Measurements from ENCODE around the gene SPEM3.
"Not testable (repeated sequence)": the region's sequence is repeated elsewhere in the genome, so short reads cannot be mapped to it uniquely, and the experiment has no call there.

The SPEM3 gene

DNA sequence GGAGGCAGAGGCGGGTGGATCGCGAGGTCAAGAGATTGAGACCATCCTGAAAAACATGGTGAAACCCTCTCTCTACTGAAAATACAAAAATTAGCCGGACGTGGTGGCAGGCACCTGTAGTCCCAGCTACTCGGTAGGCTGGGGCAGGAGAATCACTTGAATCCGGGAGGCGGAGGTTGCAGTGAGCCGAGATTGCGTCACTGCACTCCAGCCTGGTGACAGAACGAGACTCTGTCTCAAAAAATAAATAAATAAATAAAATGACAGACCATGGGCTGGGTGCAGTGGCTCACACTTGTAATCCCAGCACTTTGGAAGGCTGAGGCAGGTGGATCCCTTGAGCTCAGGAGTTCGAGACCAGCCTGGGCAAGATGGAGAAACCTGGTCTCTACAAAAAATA, 41.2 kb downstream of the SPEM3 start:
- not testable (repeated sequence) for H3K27me3 ChIP-seq (ENCODE audit: control insufficient read depth in 1 of 2, insufficient read depth in 2 of 2, low read length in 2 of 2); H3K9me3 ChIP-seq (ENCODE audit: low read length); H3K4me3 ChIP-seq (ENCODE audit: low read depth in 1 of 2, low read length in 2 of 2); H3K9ac ChIP-seq (ENCODE audit: low read length); H3K27ac ChIP-seq (ENCODE audit: low read depth, low read length); H3K36me3 ChIP-seq (ENCODE audit: insufficient read depth, low read length)
- peaks cover 39% of the 10 kb centered on the region for H3K4me1 ChIP-seq (ENCODE audit: insufficient read depth, low read length)

DNA sequence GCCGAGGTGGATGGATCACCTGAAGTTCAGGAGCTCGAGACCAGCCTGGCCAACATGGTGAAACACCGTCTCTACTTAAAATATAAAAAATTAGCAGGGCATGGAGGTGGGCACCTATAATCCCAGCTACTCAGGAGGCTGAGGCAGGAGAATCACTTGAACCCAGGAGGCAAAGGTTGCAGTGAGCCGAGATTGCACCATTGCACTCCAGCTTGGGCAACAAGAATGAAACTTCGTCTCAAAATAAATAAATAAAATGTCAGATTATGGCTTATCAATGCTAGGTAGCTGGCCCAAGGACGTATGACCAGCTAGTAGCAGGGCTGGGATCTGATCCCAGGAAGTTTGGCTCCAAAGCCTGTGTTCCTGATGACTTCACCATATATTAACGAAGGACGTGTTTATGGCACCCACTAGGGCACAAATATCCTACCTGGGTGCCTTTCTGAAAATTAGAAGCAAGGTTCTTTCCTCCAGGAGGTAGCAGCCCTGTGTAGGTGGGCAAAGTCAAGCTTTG, 41.9 kb downstream of the SPEM3 start:
- H3K27ac ChIP-seq (ENCODE audit: low read depth, low read length), result not testable (repeated sequence)

DNA sequence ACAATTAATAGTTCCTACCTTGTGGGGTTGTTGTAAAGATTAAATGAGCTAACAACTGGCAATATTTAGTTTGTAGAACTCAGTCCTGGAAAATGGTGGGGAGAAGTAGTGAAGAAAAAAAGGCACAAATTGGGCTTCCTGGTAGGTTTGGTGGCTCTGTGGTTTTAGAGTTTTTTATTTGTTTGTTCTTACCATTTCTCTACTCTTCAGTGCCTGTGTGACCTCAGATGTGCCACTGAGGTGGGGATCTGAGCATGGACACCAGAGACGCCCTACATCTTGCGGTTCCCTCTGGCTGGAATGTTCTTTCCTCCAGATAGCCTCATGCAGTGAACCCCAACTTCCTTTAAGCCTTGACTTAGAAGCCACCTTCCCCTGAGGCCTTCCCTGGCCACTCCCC, 43.1 kb downstream of the SPEM3 start:
- Histone ChIP-seq H3K9me3 (ENCODE audit: low read length) (no peaks in the 10 kb centered on the region), H3K4me3 (ENCODE audit: low read depth in 1 of 2, low read length in 2 of 2) (no peak overlapping the region), H3K36me3 (ENCODE audit: insufficient read depth, low read length) (no peaks in the 10 kb centered on the region), H3K9ac (ENCODE audit: low read length) (no peak overlapping the region), H3K27ac (ENCODE audit: low read depth, low read length) (no peak overlapping the region), H3K4me1 (ENCODE audit: insufficient read depth, low read length) (peaks cover 51% of the 10 kb centered on the region), H3K27me3 (ENCODE audit: control insufficient read depth in 1 of 2, insufficient read depth in 2 of 2, low read length in 2 of 2) (no peaks in the 10 kb centered on the region)

More for the DNA sequence above, 41.9 kb downstream of the SPEM3 start:
- H3K36me3 ChIP-seq (ENCODE audit: insufficient read depth, low read length); H3K4me3 ChIP-seq (ENCODE audit: low read depth in 1 of 2, low read length in 2 of 2); H3K27me3 ChIP-seq (ENCODE audit: control insufficient read depth in 1 of 2, insufficient read depth in 2 of 2, low read length in 2 of 2); H3K9me3 ChIP-seq (ENCODE audit: low read length); H3K9ac ChIP-seq (ENCODE audit: low read length): not testable (repeated sequence)
- peaks cover 46% of the 10 kb centered on the region for H3K4me1 ChIP-seq (ENCODE audit: insufficient read depth, low read length)

DNA sequence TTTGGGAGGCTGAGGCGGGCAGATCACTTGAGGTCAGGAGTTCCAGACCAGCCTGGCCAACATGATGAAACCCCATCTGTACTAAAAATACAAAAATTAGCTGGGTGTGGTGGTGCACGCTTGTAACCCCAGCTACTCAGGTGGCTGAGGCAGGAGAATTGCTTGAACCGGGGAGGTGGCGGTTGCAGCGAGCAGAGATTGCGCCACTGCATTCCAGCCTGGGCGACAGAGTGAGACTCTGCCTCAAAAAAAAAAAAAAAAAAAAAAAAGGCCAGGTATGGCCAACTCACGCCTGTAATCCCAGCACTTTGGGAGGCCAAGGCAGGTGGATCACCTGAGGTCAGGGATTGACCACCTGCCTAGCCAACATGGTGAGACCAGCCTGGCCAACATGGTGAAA, 46.1 kb downstream of the SPEM3 start:
- Histone ChIP-seq H3K27ac (ENCODE audit: low read depth, low read length) (peak overlapping the region; percentile 40), H3K4me1 (ENCODE audit: insufficient read depth, low read length) (peaks cover 51% of the 10 kb centered on the region)
- H3K9me3 ChIP-seq (ENCODE audit: low read length); H3K36me3 ChIP-seq (ENCODE audit: insufficient read depth, low read length); H3K9ac ChIP-seq (ENCODE audit: low read length); H3K4me3 ChIP-seq (ENCODE audit: low read depth in 1 of 2, low read length in 2 of 2); H3K27me3 ChIP-seq (ENCODE audit: control insufficient read depth in 1 of 2, insufficient read depth in 2 of 2, low read length in 2 of 2): not testable (repeated sequence)

DNA sequence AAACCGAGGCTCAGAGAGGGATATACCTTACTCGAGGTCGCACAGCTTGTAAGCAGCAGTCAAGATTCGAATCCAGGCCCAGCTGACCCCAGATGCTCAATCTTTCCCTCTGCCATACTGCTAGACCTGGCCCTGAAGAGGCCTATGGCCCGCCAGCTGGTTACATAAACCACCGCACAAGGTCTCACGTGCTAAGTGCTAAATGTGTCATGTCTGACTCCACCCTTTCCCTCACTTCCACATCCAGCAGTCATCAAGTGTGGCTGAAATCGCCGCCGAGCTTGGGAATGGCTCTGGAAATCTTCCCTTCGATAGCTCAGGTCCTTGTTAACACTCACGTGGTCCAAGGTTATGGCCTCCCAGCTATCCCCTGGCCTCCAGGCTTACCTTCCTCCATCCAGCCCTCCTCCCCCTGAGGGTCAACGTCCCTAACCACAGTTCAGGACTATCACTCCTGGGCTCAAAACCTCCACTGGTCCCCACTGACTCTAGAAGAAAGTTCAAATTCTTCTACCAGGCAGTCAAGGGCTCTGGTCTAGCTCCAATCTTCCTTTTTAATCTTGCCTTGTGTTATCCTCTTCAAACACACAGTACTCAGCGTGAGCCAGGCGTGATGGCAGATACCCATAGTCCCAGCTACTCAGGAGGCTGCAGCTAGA, 47.2 kb downstream of the SPEM3 start:
- Histone ChIP-seq H3K27ac (ENCODE audit: low read depth, low read length) (peak overlapping the region; percentile 99), H3K36me3 (ENCODE audit: insufficient read depth, low read length) (no peaks in the 10 kb centered on the region), H3K9me3 (ENCODE audit: low read length) (no peaks in the 10 kb centered on the region), H3K4me1 (ENCODE audit: insufficient read depth, low read length) (peaks cover 55% of the 10 kb centered on the region), H3K9ac (ENCODE audit: low read length) (peak overlapping the region; percentile 95), H3K27me3 (ENCODE audit: control insufficient read depth in 1 of 2, insufficient read depth in 2 of 2, low read length in 2 of 2) (no peaks in the 10 kb centered on the region), H3K4me3 (ENCODE audit: low read depth in 1 of 2, low read length in 2 of 2) (peak overlapping the region in 1 of 2 donors; percentile 10)

DNA sequence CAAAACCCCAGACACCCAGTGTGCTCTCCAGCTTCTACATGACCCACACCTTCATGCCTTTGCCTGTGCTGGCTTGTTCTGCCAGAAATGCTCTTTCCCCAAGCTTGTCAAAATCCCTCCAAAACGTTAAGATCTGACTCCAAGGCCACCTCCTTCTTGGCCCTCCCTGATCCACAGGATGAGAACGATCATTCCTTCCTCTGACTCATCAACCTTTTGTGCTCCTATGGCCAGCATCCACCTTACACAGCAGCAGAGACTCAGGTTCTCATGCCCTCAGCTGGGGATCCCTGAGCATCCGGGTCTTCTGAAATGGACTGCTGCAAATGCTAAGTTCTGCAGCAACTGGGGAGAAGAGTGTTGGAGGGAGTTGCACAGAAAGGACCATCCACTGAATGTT, 47.8 kb downstream of the SPEM3 start:
- Histone ChIP-seq H3K27ac (ENCODE audit: low read depth, low read length) (peak overlapping the region; percentile 99), H3K4me3 (ENCODE audit: low read depth in 1 of 2, low read length in 2 of 2) (peak overlapping the region in 1 of 2 donors; percentile 10), H3K4me1 (ENCODE audit: insufficient read depth, low read length) (peaks cover 52% of the 10 kb centered on the region), H3K27me3 (ENCODE audit: control insufficient read depth in 1 of 2, insufficient read depth in 2 of 2, low read length in 2 of 2) (no peaks in the 10 kb centered on the region), H3K36me3 (ENCODE audit: insufficient read depth, low read length) (no peaks in the 10 kb centered on the region), H3K9me3 (ENCODE audit: low read length) (no peaks in the 10 kb centered on the region), H3K9ac (ENCODE audit: low read length) (peak overlapping the region; percentile 95)

DNA sequence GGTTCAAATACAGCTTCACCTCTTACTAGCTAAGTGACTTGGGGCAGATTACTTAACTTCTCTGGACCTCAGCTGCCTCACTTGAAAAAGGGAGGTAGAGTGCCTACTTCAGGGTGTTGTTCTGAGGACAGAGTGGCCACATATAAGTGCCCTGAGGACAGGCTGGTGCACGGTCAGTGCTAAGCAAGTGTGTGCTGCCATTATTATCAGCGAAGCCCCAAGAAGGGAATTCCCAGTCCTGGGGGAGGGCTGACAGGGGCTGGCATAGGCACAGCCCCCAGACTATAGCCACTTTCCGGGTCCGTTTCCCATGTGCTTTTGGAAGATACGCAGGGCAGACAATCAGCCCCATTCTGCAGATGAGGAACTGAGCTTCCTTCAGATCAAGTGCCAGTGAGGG, 48.3 kb downstream of the SPEM3 start:
- Histone ChIP-seq H3K9me3 (ENCODE audit: low read length) (no peaks in the 10 kb centered on the region), H3K27ac (ENCODE audit: low read depth, low read length) (peak overlapping the region; percentile 99), H3K4me3 (ENCODE audit: low read depth in 1 of 2, low read length in 2 of 2) (peak overlapping the region; percentile 24 to 100), H3K36me3 (ENCODE audit: insufficient read depth, low read length) (no peaks in the 10 kb centered on the region), H3K9ac (ENCODE audit: low read length) (peak overlapping the region; percentile 95), H3K27me3 (ENCODE audit: control insufficient read depth in 1 of 2, insufficient read depth in 2 of 2, low read length in 2 of 2) (no peaks in the 10 kb centered on the region), H3K4me1 (ENCODE audit: insufficient read depth, low read length) (peaks cover 48% of the 10 kb centered on the region)

DNA sequence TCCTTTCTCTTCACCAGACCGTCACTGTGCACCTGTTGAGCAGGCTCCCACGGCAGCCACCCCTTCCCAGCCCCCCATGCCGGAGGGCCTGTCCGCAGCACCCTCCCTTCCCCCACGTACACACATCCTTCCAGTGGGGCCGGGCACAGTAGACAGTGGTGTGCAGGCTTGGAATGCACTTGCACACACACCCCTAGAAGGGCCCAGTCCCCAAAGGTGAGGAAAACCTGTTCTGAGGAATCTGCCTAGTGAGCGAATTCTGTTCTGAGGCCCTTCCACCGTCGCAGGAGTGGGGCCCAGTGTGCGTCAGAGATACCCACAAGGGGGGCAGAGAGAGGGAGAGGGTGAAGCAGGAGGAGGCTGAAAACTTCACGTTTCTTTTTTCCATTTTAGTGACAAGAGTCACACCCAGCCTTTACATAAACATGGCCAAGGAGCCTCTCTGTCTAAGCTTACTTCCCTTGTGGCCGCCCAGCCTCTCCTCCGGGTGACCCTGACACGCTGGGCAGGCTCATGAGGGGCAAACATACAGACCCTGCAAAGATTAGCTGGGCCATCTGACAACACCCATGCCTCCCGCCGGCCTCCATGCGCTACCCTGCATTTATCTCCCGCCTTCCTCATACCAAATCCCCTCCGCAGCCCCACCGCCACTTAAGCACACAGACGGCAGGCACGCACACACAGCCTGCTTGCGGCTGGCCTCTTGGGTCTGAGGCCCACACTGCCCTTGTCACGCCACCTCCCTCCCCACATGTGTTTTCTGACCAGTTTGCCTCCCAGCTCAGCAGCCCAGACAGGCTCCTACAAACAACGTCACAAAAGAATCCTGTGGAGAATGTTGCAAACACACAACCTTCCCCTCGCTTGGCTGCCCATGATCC, 49.0 kb downstream of the SPEM3 start:
- Histone ChIP-seq H3K9me3 (ENCODE audit: low read length) (no peaks in the 10 kb centered on the region), H3K36me3 (ENCODE audit: insufficient read depth, low read length) (no peaks in the 10 kb centered on the region), H3K4me1 (ENCODE audit: insufficient read depth, low read length) (peaks cover 46% of the 10 kb centered on the region), H3K9ac (ENCODE audit: low read length) (peak overlapping the region; percentile 95), H3K27ac (ENCODE audit: low read depth, low read length) (peak overlapping the region; percentile 99), H3K27me3 (ENCODE audit: control insufficient read depth in 1 of 2, insufficient read depth in 2 of 2, low read length in 2 of 2) (no peaks in the 10 kb centered on the region), H3K4me3 (ENCODE audit: low read depth in 1 of 2, low read length in 2 of 2) (peak overlapping the region; percentile 98 to 100)

DNA sequence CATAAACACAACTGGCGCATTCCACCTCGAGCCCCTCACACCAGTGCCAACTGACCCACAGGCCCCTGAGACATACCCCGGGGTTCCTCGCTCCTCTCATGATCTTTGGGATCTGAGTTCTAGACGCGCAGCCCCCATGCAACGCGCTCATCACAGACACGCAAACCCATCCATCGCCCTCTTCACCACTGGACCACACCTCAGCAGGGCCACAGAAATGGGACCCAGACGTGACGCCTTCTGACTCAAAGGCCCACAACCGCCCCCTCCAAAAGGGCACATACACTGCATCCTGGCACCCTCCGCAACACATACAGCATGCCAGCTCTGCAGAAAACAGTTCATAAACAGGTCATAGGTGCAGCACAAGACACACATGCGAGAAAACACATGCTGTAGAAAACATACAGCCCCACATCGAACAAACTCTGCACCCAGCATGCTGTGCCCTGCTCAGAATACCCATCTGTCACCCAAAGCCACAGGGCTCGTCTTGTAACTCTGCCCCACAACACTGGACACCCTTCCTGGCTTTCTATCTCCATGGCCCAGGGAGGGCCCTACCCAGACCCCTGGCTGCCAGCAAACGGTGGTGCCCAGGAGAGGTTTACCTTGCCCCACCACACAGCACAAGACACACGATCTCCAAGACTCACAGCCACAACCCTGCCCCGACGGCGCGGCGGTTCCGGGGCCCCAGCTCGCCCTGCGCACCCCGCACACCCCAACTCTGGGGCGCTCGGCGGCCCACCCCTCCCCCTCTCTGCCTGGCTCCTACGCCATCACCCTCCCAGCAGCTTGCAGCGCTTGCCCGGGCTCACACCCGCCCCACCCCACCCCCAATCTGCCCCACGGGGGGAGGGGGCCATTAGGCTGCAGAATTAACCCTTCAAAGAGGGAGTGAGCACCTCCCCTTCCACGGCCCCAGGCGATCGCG, 49.9 kb downstream of the SPEM3 start:
- H3K4me1 ChIP-seq (ENCODE audit: insufficient read depth, low read length), result peaks cover 51% of the 10 kb centered on the region
- peak overlapping the region; percentile 98 to 100 for H3K4me3 ChIP-seq (ENCODE audit: low read depth in 1 of 2, low read length in 2 of 2)

DNA sequence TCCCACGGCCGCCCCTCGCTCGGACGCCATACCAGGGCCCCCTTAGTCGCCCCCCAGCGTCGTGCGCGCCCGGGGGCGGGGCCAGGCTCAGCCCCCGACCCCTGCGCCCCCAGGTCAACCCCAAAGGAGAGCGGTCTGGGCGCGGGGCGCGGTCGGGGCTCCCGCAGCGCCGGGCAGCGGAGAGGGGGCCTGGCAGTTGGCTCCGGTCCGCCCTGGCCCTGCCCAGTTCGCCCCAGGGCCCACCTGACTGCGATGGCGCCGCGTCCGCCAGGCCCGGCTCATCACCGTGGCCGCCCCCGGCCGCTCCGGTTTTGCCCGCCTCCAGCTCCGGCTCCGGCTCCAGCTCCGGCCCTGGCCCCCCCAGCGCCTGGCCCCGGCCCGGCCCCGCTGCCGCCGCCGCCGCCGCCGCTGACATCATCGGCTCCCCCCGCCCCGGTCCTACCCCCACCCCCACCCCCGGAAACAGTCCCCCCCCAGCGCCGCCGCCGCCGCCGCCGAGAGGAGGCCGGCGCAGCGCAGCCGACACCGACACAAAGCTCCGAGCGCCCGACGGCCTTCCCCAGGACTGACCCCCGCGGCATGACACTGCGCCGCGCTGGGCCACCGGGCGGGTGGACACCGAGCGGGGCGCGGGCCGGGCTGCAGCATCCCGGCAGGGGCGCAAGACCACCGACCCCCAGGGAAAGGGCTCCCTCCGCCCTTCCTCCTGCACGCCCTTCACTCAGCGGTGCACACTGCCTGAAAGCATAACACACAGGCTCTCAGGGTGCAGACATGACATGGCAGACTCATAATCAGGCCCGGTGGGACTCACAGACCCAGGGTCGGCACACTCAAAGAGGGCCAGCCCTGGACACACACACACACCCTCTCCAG, 50.8 kb downstream of the SPEM3 start, which contains the start of gene ZBTB4:
Gene ZBTB4 (minus strand): TSS at position 419 of the 876 bp plus-strand sequence. CDS start 12,830 bp downstream, outside the sequence.
- H3K9me3 ChIP-seq (ENCODE audit: low read length), result no peaks in the 10 kb centered on the region
- peak within 1 kb of the TSS; percentile 95 for H3K9ac ChIP-seq (ENCODE audit: low read length)
- no peaks in the 10 kb centered on the region for H3K27me3 ChIP-seq (ENCODE audit: control insufficient read depth in 1 of 2, insufficient read depth in 2 of 2, low read length in 2 of 2)
- peak within 1 kb of the TSS; percentile 98 to 100 for H3K4me3 ChIP-seq (ENCODE audit: low read depth in 1 of 2, low read length in 2 of 2)
- peaks cover 46% of the 10 kb centered on the region for H3K4me1 ChIP-seq (ENCODE audit: insufficient read depth, low read length)
- H3K27ac ChIP-seq (ENCODE audit: low read depth, low read length), result peak within 1 kb of the TSS; percentile 99
- no peaks in the 10 kb centered on the region for H3K36me3 ChIP-seq (ENCODE audit: insufficient read depth, low read length)

More for the DNA sequence above, 49.9 kb downstream of the SPEM3 start:
- peak overlapping the region; percentile 95 for H3K9ac ChIP-seq (ENCODE audit: low read length)
- no peaks in the 10 kb centered on the region for H3K36me3 ChIP-seq (ENCODE audit: insufficient read depth, low read length)
- H3K27ac ChIP-seq (ENCODE audit: low read depth, low read length), result peak overlapping the region; percentile 99
- H3K27me3 ChIP-seq (ENCODE audit: control insufficient read depth in 1 of 2, insufficient read depth in 2 of 2, low read length in 2 of 2), result no peaks in the 10 kb centered on the region
- no peaks in the 10 kb centered on the region for H3K9me3 ChIP-seq (ENCODE audit: low read length)

Data from muscle layer of colon (tissue), 2 donors.